ENCODE measurements around the gene CYSLTR2. TPM values are rescaled to one million over a fixed set of nuclear protein-coding genes. Genes with fewer than 3 reads are reported as not detected.

CYSLTR2 gene
- total RNA-seq, 2 experiments from 2014 or later = 1.1 to 1.5 TPM

DNA sequence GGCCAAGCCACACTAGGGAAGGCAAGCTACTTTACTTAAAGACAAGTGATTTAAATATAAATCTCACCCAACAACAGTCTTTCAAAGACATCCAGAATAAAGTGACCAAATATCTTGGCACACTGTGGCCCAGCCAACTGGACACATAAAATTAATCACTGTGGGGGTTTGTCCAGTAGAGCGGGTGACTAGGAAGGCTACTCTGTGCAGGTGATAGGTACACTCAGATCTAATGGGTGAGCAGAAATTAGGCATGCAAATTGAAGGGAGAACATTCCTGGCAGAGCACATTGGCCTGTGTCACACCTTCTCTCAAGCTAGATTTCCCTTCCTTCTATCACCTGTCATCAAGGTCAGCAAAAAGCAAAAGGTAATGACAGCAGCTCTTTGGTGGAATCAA, 23.4 kb upstream of the CYSLTR2 start:
- no peaks in the 10 kb centered on the region for H3K36me3 Mint-ChIP-seq (ENCODE audit: low read depth)
- no peak overlapping the region for H3K4me3 Mint-ChIP-seq
- POLR2A ChIA-PET = no interaction called here
- H3K9me3 Mint-ChIP-seq = peaks cover 6% of the 10 kb centered on the region
- DNase-seq (no peak), ATAC-seq (no peak)
- no peaks in the 10 kb centered on the region for H3K4me1 Mint-ChIP-seq (ENCODE audit: low read depth)
- intact Hi-C loops (cut with micrococcal nuclease) = no loop called here
- TF ChIP-seq CTCF (IDR thresholded peaks at IDR 0.05) = no peak
- CTCF ChIA-PET = no interaction called here
- no peaks in the 10 kb centered on the region for H3K27me3 Mint-ChIP-seq
- H3K27ac Mint-ChIP-seq = no peak overlapping the region

DNA sequence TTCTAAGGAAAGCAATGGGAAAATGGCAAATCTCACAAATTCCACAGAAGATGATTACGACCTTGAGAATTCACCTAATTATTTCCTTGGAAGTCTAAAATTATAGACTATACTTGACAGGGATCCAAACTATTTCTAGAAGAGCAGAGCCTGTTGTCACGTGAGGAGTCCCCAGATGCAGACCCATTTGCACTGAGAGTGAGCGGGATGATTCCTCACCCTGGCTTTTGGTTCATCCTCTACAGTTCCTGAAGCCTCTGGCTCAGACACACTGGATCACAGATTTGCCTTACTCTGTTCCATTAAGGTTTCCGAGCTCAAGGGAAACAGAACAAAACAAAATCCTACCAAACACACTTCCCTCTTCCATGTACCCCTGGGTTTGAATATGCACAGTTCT, 23.0 kb upstream of the CYSLTR2 start:
- H3K27me3 Mint-ChIP-seq = no peaks in the 10 kb centered on the region
- intact Hi-C loops (cut with micrococcal nuclease) = no loop called here
- no peak for DNase-seq
- H3K4me3 Mint-ChIP-seq = no peak overlapping the region
- H3K9me3 Mint-ChIP-seq = peaks cover 6% of the 10 kb centered on the region
- no peaks in the 10 kb centered on the region for H3K4me1 Mint-ChIP-seq (ENCODE audit: low read depth)
- ChIA-PET CTCF (interaction anchor here (1.2 kb wide), 2 partner anchors 14 to 33 kb away, joined by 3 to 4 read pairs; no protein-coding TSS in a partner anchor), POLR2A (no interaction called here)
- TF ChIP-seq CTCF (IDR thresholded peaks at IDR 0.05) = no peak
- no peaks in the 10 kb centered on the region for H3K36me3 Mint-ChIP-seq (ENCODE audit: low read depth)
- H3K27ac Mint-ChIP-seq = no peak overlapping the region
- ATAC-seq = no peak

GRCh38 chr13:48631441-48631840, 22.3 kb upstream of the CYSLTR2 start:
- no peak for ATAC-seq
- Mint-ChIP-seq H3K4me1 (ENCODE audit: low read depth) (no peaks in the 10 kb centered on the region), H3K4me3 (no peak overlapping the region), H3K27me3 (no peaks in the 10 kb centered on the region), H3K9me3 (peaks cover 11% of the 10 kb centered on the region), H3K36me3 (ENCODE audit: low read depth) (peaks cover 1% of the 10 kb centered on the region), H3K27ac (no peak overlapping the region)
- ChIA-PET POLR2A (no interaction called here), CTCF (interaction anchor here (1.2 to 1.6 kb wide), 4 partner anchors 13 to 35 kb away, joined by 3 to 5 read pairs (median 4); no protein-coding TSS in a partner anchor)
- no peak for TF ChIP-seq CTCF (IDR thresholded peaks at IDR 0.05)
- no peak for DNase-seq
- intact Hi-C loops (cut with micrococcal nuclease) = no loop called here

DNA sequence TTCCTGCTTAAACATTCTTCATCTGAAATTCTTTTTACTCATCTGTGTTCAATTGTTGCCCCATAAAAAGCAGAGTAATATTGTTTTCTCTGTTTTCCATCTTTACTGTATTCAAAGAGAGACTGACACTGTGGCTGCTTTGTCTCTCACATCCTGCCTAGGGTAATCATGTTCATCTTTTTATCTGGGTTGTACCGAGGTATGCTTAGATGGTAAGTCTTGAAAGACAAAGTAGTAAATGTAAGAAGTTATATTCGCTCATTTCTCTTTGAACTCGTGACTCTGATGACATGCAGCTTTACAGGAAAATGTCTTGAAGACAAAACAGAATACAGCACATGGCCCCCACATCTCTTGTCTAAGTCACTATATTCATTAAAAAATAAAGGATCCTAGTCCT, 20.0 kb upstream of the CYSLTR2 start:
- H3K4me3 Mint-ChIP-seq = no peak overlapping the region
- no peak for TF ChIP-seq CTCF (IDR thresholded peaks at IDR 0.05)
- no peak overlapping the region for H3K27ac Mint-ChIP-seq
- CTCF ChIA-PET = no interaction called here
- ATAC-seq = no peak
- no peaks in the 10 kb centered on the region for H3K27me3 Mint-ChIP-seq
- intact Hi-C loops (cut with micrococcal nuclease) = no loop called here
- DNase-seq = no peak
- peaks cover 18% of the 10 kb centered on the region for H3K9me3 Mint-ChIP-seq
- no peaks in the 10 kb centered on the region for H3K4me1 Mint-ChIP-seq (ENCODE audit: low read depth)
- H3K36me3 Mint-ChIP-seq (ENCODE audit: low read depth) = peaks cover 5% of the 10 kb centered on the region
- POLR2A ChIA-PET = no interaction called here

DNA sequence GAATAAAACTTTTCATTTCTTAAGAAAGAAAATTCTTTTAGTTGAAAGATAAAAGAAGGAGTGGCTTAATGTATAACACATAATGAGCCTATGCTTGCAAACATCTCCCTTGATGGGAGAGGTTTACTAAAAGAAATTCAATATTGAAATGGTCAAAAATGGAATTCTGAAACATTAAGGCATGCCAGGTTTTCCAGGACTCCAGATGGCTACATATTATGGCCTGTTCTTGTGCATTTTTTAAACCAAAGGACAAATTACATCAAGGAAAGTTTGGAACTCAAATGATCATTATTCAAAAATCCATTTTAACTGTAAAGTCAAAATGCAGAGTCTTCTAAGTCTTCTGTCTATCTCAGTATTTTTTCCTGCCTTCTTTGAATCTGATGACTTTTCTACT, 19.1 kb upstream of the CYSLTR2 start:
- no peak overlapping the region for H3K27ac Mint-ChIP-seq
- H3K36me3 Mint-ChIP-seq (ENCODE audit: low read depth) = peaks cover 5% of the 10 kb centered on the region
- ATAC-seq = no peak
- intact Hi-C loops (cut with micrococcal nuclease) = no loop called here
- H3K4me3 Mint-ChIP-seq = no peak overlapping the region
- no peaks in the 10 kb centered on the region for H3K27me3 Mint-ChIP-seq
- no peaks in the 10 kb centered on the region for H3K4me1 Mint-ChIP-seq (ENCODE audit: low read depth)
- peaks cover 18% of the 10 kb centered on the region for H3K9me3 Mint-ChIP-seq
- no peak for TF ChIP-seq CTCF (IDR thresholded peaks at IDR 0.05)
- ChIA-PET CTCF (no interaction called here), POLR2A (no interaction called here)
- no peak for DNase-seq
